HepG2 (cell line): ENCODE results near the gene DHRS13. TPM values are rescaled to one million over a fixed set of nuclear protein-coding genes. Genes with fewer than 3 reads are reported as not detected.

ENCODE experiments used
- ATAC-seq: fragments of 200-7000 bp; cut with Tn5 transposase; 3 replicates; pipeline ENCODE4 v1.9.1; 2020; ENCODE audit warnings: mild to moderate bottlenecking, moderate library complexity
- BruUV-seq: library from RNA; stranded (reverse); fragments of 400-500 nt; replicated peaks from 2 replicates; lab custom pipeline; 2021; lab: Mats Ljungman, UMichigan
- CTCF ChIA-PET: fragments of 300-600 bp; formaldehyde crosslinking; extraction: SDS; loops from one replicate; lab custom pipeline; 2021; ENCODE audit warnings: low total read pairs, inconsistent platforms, low intra/inter-chr PET ratio; lab: Yijun Ruan, JAX
- POLR2A ChIA-PET: fragments of 350-600 bp; sonication (Branson Sonifier 250); formaldehyde crosslinking; loops from one replicate; lab custom pipeline; 2020; ENCODE audit warnings: antibody characterized with exemption, inconsistent platforms; lab: Yijun Ruan, JAX
- DNase-seq: peaks from one replicate; pipeline ENCODE4 v3.0.0-alpha.2; 2015; ENCODE audit warnings: low spot score
- FAIRE-seq: peaks from 3 replicates; lab custom pipeline; 2011; peaks lifted over from hg19 to GRCh38; lab: Jason Lieb, UNC
- H2AFZ ChIP-seq: one replicate; pipeline ENCODE4 v1.6.1; 2011; ENCODE audit warnings: low read length, inconsistent platforms
- H3K27ac ChIP-seq: fragments of 300-600 bp; 3 replicates; pipeline ENCODE4 v1.8.0; 2011; ENCODE audit warnings: mixed run types, mild to moderate bottlenecking, mixed read lengths, low read length, inconsistent platforms; ENCODE audit not compliant: insufficient read depth; ENCODE audit errors: extremely low read length
- H3K27me3 ChIP-seq, 2 experiments: fragments of 200-600 bp in 1 of 2; 2 replicates in 1 of 2; 3 replicates in 1 of 2; pipeline versions ENCODE4 v1.6.0 to v1.8.0; 2011; ENCODE audit warnings: low read length in 2 of 2, mild to moderate bottlenecking in 2 of 2, moderate library complexity in 2 of 2, inconsistent platforms in 1 of 2; ENCODE audit not compliant: insufficient read depth in 2 of 2, control insufficient read depth in 1 of 2
- H3K36me3 ChIP-seq, 2 experiments: fragments of 200-600 bp in 1 of 2; replicated peaks in 1 of 2; 2 replicates in 1 of 2; 3 replicates in 1 of 2; pipeline versions ENCODE4 v1.5.1 to v1.8.0; 2011; ENCODE audit warnings: low read length in 2 of 2, inconsistent platforms in 1 of 2; ENCODE audit not compliant: insufficient read depth in 2 of 2, control insufficient read depth in 1 of 2
- H3K4me1 ChIP-seq: 2 replicates; pipeline ENCODE4 v1.5.1; 2012; ENCODE audit warnings: low read length, inconsistent platforms; ENCODE audit not compliant: insufficient read depth
- H3K4me2 ChIP-seq: 2 replicates; pipeline ENCODE4 v1.6.0; 2011; ENCODE audit warnings: low read depth, low read length, inconsistent platforms
- H3K4me3 ChIP-seq, 3 experiments: fragments of 200-600 bp in 1 of 3; sonication (generic), shearing (Covaris generic) in 1 of 3; replicated peaks in 1 of 3; 2 replicates each; pipeline ENCODE4 v1.5.1; 2011 to 2016; ENCODE audit warnings: low read length in 3 of 3, inconsistent platforms in 2 of 3, low read depth in 2 of 3, mild to moderate bottlenecking in 2 of 3, control low read depth in 1 of 3, mixed read lengths in 1 of 3; ENCODE audit not compliant: insufficient read depth in 1 of 3
- H3K79me2 ChIP-seq: one replicate; pipeline ENCODE4 v1.6.1; 2011; ENCODE audit warnings: low read length, inconsistent platforms; ENCODE audit not compliant: insufficient read depth
- H3K9ac ChIP-seq: 2 replicates; pipeline ENCODE4 v1.6.0; 2011; ENCODE audit warnings: mild to moderate bottlenecking, low read depth, low read length, inconsistent platforms; ENCODE audit not compliant: insufficient read depth
- H3K9me3 ChIP-seq: 2 replicates; pipeline ENCODE4 v1.5.1; 2012; ENCODE audit warnings: mild to moderate bottlenecking, low read length
- H4K20me1 ChIP-seq: 2 replicates; pipeline ENCODE4 v1.6.0; 2011; ENCODE audit warnings: inconsistent platforms, mild to moderate bottlenecking, low read length, moderate library complexity; ENCODE audit not compliant: insufficient read depth
- GFI1 ChIP-seq: sonication (generic); formaldehyde crosslinking; IDR thresholded peaks from 2 replicates; pipeline ENCODE4 v1.5.0; 2020; ENCODE audit warnings: missing genetic modification reagents, mild to moderate bottlenecking, borderline replicate concordance
- HMG20B ChIP-seq: conservative IDR thresholded peaks from 2 replicates; pipeline ENCODE4 v1.6.1; 2016; ENCODE audit warnings: missing genetic modification reagents, missing compliant biosample characterization
- KLF12 ChIP-seq: sonication (generic); formaldehyde crosslinking; IDR thresholded peaks from 2 replicates; pipeline ENCODE4 v1.4.0; 2020; ENCODE audit warnings: missing genetic modification reagents, borderline replicate concordance
- MED1 ChIP-seq: sonication (generic); formaldehyde crosslinking; IDR thresholded peaks from 2 replicates; pipeline ENCODE4 v1.4.0; 2020; ENCODE audit warnings: missing genetic modification reagents
- REPIN1 ChIP-seq: sonication (generic); formaldehyde crosslinking; IDR thresholded peaks from 2 replicates; pipeline ENCODE4 v1.8.0; 2022; ENCODE audit warnings: missing genetic modification reagents, low read depth, mild to moderate bottlenecking, borderline replicate concordance
- RXRA ChIP-seq: sonication (generic); formaldehyde crosslinking; IDR thresholded peaks from 2 replicates; pipeline ENCODE4 v1.5.1; 2020; ENCODE audit warnings: missing genetic modification reagents
- TEAD2 ChIP-seq: sonication (generic); formaldehyde crosslinking; IDR thresholded peaks from 2 replicates; pipeline ENCODE4 v1.9.0; 2021; ENCODE audit warnings: missing genetic modification reagents
- ZBTB7A ChIP-seq: sonication (generic); formaldehyde crosslinking; IDR thresholded peaks from 2 replicates; pipeline ENCODE4 v1.8.0; 2022; ENCODE audit warnings: mild to moderate bottlenecking, missing genetic modification reagents
- ZNF34 ChIP-seq: sonication (generic); formaldehyde crosslinking; IDR thresholded peaks from 2 replicates; pipeline ENCODE4 v1.4.0; 2020; ENCODE audit warnings: mild to moderate bottlenecking, missing genetic modification reagents, borderline replicate concordance
- whole genome bisulfite sequencing: methylation state at CpG from one replicate; pipeline ENCODE4 v1.1.6; 2017; ENCODE audit warnings: low lambda C conversion rate; 5-methylcytosine and 5-hydroxymethylcytosine counted together
- in situ Hi-C: cut with HindIII; loops from 2 replicates; pipeline ENCODE4 v1.10.0; 2017; ENCODE audit warnings: low pct_unique_long_range_greater_than_20kb; ENCODE audit not compliant: extremely low pct_ligation_motif_present
- intact Hi-C: fragments of 100-400 bp; cut with micrococcal nuclease; formaldehyde crosslinking; loops from one replicate; pipeline ENCODE4 v1.10.0; 2022; ENCODE audit not compliant: unreplicated experiment
- polyA plus RNA-seq, 8 experiments: library from polyadenylated mRNA; depleted of rRNA in 3 of 8; stranded (reverse) in 7 of 8; unstranded in 1 of 8; fragments of >200 nt; fragmentation: Illumina TruSeq in 4 of 8; extraction: Trizol in 4 of 8; gene quantifications; 2 replicates each; pipeline versions ENCODE4 v1.2.1 to v1.2.3, GENCODE V29; 2011 to 2016; ENCODE audit warnings: low read depth in 4 of 8, missing spikeins in 1 of 8, mixed read lengths in 1 of 8; ENCODE audit not compliant: insufficient read depth in 1 of 8
- total RNA-seq, 5 experiments: library from RNA; depleted of rRNA; stranded (reverse); fragments of >200 nt; fragmentation: Illumina TruSeq; extraction: Trizol; gene quantifications; 2 replicates each; pipeline ENCODE4 v1.2.3, GENCODE V29; 2016; ENCODE audit warnings: low read depth in 1 of 5
- TF ChIP-seq, protein P1 (sequence below): sonication (generic); formaldehyde crosslinking; IDR thresholded peaks from 2 replicates; pipeline ENCODE4 v1.5.1; 2020; ENCODE audit warnings: missing genetic modification reagents, mild to moderate bottlenecking, borderline replicate concordance
- TF ChIP-seq, protein P2 (sequence below): sonication (generic); formaldehyde crosslinking; conservative IDR thresholded peaks from 2 replicates; pipeline ENCODE4 v1.8.1; 2023; ENCODE audit warnings: missing genetic modification reagents
- TF ChIP-seq, protein P3 (sequence below): sonication (generic); formaldehyde crosslinking; IDR thresholded peaks from 2 replicates; pipeline ENCODE4 v1.4.0; 2020; ENCODE audit warnings: mild to moderate bottlenecking, missing genetic modification reagents

DHRS13 gene
- total and polyA plus RNA-seq, 2 of the 13 experiments (the other 11 are each of a cell fraction or from before 2014, with no cell fraction given) = 11.8 to 12.6 TPM

DNA sequence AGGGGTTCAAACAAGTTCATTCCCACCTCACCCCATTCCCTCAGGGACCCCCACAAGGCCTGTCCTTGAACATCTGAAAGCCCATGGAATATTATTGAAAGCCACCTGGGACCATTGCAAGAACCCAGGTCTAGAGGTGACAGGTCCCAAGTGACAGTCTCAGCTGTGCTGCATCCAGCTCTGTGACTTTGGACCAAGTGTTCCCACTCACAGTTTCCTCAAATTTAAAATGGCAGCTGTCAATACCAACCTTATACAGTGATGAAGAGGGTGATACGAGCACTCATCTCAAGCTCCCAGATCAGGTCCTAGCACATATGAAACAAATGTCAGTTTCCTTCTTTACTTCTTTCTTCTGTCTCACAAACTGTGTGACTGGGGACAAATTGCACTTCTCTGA, 38.9 kb downstream of the DHRS13 start:
- H4K20me1 ChIP-seq = no peaks in the 10 kb centered on the region
- no peak overlapping the region for H2AFZ ChIP-seq
- no TSS peak for BruUV-seq
- no peak overlapping the region for H3K27ac ChIP-seq
- H3K36me3 ChIP-seq = peaks cover 8 to 10% of the 10 kb centered on the region in 2 experiments; a peak in 4 of 5 replicates
- no peak overlapping the region for H3K9ac ChIP-seq
- ChIA-PET POLR2A (no interaction called here), CTCF (no interaction called here)
- DNase-seq = no peak
- in situ Hi-C loops (no loop called here), intact Hi-C loops (no loop called here)
- no peak overlapping the region for H3K4me3 ChIP-seq
- peaks cover 30% of the 10 kb centered on the region for H3K4me1 ChIP-seq
- no peak for FAIRE-seq
- H3K4me2 ChIP-seq = no peak overlapping the region
- H3K79me2 ChIP-seq = no peaks in the 10 kb centered on the region
- ATAC-seq = no peak
- H3K27me3 ChIP-seq = no peaks in the 10 kb centered on the region
- 93% methylated on average over 1 of the region's 1 CpG for WGBS
- no peaks in the 10 kb centered on the region for H3K9me3 ChIP-seq
- TF ChIP-seq GFI1 (CRISPR knock-in tag) (no peak), HMG20B (no peak), RXRA (CRISPR knock-in tag) (no peak)
- TF ChIP-seq, protein P1, sequence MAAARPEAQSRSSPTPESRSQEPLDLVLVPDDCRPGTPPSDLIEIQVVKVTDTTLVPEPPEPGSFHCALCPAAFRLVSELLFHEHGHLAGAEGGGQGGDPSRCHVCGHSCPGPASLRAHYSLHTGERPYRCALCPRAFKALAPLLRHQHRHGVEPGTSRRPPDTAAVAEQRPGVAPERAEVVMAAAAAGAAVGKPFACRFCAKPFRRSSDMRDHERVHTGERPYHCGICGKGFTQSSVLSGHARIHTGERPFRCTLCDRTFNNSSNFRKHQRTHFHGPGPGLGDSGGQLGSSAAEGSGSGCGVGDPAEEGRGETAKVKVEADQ (CRISPR knock-in tag) = no peak

DNA sequence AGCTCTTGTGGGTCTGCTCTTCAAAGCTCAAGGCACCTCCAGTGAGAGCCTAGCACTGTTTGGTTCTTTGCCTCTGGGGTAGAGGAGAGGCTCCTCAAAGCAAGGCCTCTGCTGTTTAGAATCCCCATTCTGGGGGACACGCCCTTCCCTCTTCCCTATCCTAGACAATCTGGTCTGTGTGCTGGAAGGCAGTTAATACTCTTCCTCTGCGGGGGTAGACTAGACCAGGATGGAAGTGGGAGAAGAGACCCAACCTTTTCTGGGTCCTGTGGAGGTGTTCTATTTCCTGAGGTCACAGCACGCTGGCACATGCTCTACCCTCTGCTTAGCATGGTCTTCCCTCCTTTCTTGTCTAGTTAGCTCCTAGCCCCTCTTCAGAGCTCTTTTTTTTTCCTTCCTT, 40.3 kb downstream of the DHRS13 start:
- no peaks in the 10 kb centered on the region for H3K79me2 ChIP-seq
- peaks cover 26% of the 10 kb centered on the region for H3K4me1 ChIP-seq
- in situ Hi-C loops = no loop called here
- no peaks in the 10 kb centered on the region for H3K27me3 ChIP-seq
- no peak overlapping the region for H3K4me3 ChIP-seq
- ATAC-seq = no peak
- WGBS = 74% methylated on average over 3 of the region's 3 CpGs
- H3K9ac ChIP-seq = no peak overlapping the region
- peaks cover 17 to 24% of the 10 kb centered on the region in 2 experiments; a peak in 4 of 5 replicates for H3K36me3 ChIP-seq
- FAIRE-seq = no peak
- no peak overlapping the region for H2AFZ ChIP-seq
- intact Hi-C loops = no loop called here
- H3K9me3 ChIP-seq = no peaks in the 10 kb centered on the region
- H3K4me2 ChIP-seq = no peak overlapping the region
- CTCF ChIA-PET = no interaction called here
- POLR2A ChIA-PET = interaction anchor here (1.0 kb wide), 1 partner anchor 45 kb away, joined by 3 read pairs; no protein-coding TSS in a partner anchor
- no peak overlapping the region for H3K27ac ChIP-seq
- no peaks in the 10 kb centered on the region for H4K20me1 ChIP-seq
- no TSS peak for BruUV-seq
- no peak for DNase-seq
- TF ChIP-seq ZBTB7A (CRISPR knock-in tag) (no peak), KLF12 (no peak), MED1 (CRISPR knock-in tag) (no peak), REPIN1 (CRISPR knock-in tag) (no peak), ZNF34 (CRISPR knock-in tag) (no peak), TEAD2 (CRISPR knock-in tag) (no peak)
- TF ChIP-seq, protein P2, sequence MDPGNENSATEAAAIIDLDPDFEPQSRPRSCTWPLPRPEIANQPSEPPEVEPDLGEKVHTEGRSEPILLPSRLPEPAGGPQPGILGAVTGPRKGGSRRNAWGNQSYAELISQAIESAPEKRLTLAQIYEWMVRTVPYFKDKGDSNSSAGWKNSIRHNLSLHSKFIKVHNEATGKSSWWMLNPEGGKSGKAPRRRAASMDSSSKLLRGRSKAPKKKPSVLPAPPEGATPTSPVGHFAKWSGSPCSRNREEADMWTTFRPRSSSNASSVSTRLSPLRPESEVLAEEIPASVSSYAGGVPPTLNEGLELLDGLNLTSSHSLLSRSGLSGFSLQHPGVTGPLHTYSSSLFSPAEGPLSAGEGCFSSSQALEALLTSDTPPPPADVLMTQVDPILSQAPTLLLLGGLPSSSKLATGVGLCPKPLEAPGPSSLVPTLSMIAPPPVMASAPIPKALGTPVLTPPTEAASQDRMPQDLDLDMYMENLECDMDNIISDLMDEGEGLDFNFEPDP = no peak
- TF ChIP-seq, protein P3, sequence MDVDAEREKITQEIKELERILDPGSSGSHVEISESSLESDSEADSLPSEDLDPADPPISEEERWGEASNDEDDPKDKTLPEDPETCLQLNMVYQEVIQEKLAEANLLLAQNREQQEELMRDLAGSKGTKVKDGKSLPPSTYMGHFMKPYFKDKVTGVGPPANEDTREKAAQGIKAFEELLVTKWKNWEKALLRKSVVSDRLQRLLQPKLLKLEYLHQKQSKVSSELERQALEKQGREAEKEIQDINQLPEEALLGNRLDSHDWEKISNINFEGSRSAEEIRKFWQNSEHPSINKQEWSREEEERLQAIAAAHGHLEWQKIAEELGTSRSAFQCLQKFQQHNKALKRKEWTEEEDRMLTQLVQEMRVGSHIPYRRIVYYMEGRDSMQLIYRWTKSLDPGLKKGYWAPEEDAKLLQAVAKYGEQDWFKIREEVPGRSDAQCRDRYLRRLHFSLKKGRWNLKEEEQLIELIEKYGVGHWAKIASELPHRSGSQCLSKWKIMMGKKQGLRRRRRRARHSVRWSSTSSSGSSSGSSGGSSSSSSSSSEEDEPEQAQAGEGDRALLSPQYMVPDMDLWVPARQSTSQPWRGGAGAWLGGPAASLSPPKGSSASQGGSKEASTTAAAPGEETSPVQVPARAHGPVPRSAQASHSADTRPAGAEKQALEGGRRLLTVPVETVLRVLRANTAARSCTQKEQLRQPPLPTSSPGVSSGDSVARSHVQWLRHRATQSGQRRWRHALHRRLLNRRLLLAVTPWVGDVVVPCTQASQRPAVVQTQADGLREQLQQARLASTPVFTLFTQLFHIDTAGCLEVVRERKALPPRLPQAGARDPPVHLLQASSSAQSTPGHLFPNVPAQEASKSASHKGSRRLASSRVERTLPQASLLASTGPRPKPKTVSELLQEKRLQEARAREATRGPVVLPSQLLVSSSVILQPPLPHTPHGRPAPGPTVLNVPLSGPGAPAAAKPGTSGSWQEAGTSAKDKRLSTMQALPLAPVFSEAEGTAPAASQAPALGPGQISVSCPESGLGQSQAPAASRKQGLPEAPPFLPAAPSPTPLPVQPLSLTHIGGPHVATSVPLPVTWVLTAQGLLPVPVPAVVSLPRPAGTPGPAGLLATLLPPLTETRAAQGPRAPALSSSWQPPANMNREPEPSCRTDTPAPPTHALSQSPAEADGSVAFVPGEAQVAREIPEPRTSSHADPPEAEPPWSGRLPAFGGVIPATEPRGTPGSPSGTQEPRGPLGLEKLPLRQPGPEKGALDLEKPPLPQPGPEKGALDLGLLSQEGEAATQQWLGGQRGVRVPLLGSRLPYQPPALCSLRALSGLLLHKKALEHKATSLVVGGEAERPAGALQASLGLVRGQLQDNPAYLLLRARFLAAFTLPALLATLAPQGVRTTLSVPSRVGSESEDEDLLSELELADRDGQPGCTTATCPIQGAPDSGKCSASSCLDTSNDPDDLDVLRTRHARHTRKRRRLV (CRISPR knock-in tag) = no peak
